ENCODE results near the gene HOXB2. TPM values are rescaled to one million over a fixed set of nuclear protein-coding genes. Genes with fewer than 3 reads are reported as not detected.

The HOXB2 gene
- total RNA-seq, 2 experiments from 2014 or later, result not detected

DNA sequence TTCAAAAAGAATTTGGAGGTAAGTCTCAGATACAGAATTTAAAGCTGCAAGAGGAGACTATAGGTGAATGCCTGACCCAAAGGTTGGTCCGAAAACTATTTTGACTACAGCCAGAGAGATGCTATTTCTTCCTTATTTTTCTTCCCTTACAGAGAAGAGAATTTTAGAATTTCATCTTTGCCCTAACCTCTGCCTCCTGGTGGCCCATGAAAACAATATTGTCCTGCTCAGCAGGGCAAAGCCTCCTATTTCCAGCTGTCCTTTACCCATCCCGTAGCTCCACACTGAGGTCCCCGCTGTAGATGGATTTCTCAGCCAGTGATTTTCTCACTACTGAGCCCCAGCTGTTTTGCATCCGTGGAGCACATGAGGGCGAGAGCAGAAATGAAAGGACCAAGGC lies 38.7 kb downstream of the HOXB2 start:
- POLR2A ChIA-PET, result no interaction called here
- Histone ChIP-seq H3K36me3 (ENCODE audit: insufficient read depth, low read length) (no peaks in the 10 kb centered on the region), H3K4me1 (ENCODE audit: insufficient read depth, low read length, poor library complexity, severe bottlenecking) (peaks cover 21% of the 10 kb centered on the region), H3K9me2 (ENCODE audit: insufficient read depth, low read length) (no peaks in the 10 kb centered on the region), H3K79me2 (ENCODE audit: insufficient read depth, low read depth, low read length) (no peaks in the 10 kb centered on the region), H3K4me3 (ENCODE audit: low read depth, low read length, poor library complexity, severe bottlenecking) (no peak overlapping the region), H3K27ac (ENCODE audit: low read depth, low read length, poor library complexity, severe bottlenecking) (no peak overlapping the region), H2AFZ (ENCODE audit: low read length) (peak overlapping the region; percentile 59; the same call in 1 of the 2 replicates), H4K20me1 (ENCODE audit: insufficient read depth, low read length) (no peaks in the 10 kb centered on the region), H3K9me3 (ENCODE audit: low read length) (no peaks in the 10 kb centered on the region), H3K4me2 (ENCODE audit: low read length) (peak overlapping the region; percentile 42)
- DNase-seq (ENCODE audit: low spot score), result no peak
- intact Hi-C loops (cut with micrococcal nuclease; ENCODE audit: unreplicated experiment), result no loop called here
- CTCF ChIA-PET (ENCODE audit: unreplicated experiment), result no interaction called here
- TF ChIP-seq, protein P1, sequence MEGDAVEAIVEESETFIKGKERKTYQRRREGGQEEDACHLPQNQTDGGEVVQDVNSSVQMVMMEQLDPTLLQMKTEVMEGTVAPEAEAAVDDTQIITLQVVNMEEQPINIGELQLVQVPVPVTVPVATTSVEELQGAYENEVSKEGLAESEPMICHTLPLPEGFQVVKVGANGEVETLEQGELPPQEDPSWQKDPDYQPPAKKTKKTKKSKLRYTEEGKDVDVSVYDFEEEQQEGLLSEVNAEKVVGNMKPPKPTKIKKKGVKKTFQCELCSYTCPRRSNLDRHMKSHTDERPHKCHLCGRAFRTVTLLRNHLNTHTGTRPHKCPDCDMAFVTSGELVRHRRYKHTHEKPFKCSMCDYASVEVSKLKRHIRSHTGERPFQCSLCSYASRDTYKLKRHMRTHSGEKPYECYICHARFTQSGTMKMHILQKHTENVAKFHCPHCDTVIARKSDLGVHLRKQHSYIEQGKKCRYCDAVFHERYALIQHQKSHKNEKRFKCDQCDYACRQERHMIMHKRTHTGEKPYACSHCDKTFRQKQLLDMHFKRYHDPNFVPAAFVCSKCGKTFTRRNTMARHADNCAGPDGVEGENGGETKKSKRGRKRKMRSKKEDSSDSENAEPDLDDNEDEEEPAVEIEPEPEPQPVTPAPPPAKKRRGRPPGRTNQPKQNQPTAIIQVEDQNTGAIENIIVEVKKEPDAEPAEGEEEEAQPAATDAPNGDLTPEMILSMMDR (conservative IDR thresholded peaks at IDR 0.05; ENCODE audit: low read length), result peak; percentile 22; the same call in 1 of the 2 replicates
- no peak for TF ChIP-seq EZH2phosphoT487 (IDR thresholded peaks at IDR 0.05; ENCODE audit: borderline replicate concordance, low read depth, low read length)
- BruUV-seq (replicated peaks), result no TSS peak

DNA sequence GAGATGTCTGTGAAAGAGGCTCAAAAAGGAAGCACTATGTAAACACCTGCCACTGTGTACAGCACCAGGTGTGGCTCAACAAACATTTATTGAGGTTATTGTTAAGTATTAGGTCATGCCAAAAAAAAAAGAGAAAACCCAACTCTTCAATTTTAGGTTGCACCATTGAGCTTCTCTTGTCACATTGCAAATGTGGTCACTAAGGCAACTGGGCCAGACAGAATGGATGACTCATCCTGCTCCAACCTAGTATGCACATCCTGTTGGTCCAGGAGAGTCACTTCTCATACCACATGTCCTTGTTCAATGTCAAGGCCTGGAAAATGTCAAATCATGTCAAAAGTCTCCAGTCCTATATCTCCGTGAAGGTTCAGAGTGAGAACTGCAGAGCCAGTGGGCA lies 39.1 kb downstream of the HOXB2 start:
- intact Hi-C loops (cut with micrococcal nuclease; ENCODE audit: unreplicated experiment), result no loop called here
- BruUV-seq (replicated peaks), result no TSS peak
- POLR2A ChIA-PET, result no interaction called here

DNA sequence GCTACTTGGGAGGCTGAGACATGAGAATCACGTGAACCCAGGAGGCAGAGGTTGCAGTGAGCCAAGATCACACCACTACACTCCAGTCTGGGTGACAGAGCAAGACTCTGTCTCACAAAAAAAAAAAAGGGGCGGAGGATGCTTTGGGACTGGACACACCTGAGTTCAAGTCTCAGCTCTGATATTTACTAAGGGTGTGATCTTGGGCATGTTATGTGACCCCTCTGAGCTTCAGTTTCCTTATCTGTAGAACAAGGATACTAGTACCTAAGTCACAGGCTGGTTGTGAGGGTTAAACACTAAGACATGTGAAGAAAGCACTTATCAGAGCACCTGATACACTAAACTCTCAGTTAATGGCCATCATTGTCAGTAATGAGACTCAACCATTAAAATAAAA lies 40.0 kb downstream of the HOXB2 start:
- H3K9me3 ChIP-seq (ENCODE audit: low read length), result no peaks in the 10 kb centered on the region
- CTCF ChIA-PET (ENCODE audit: unreplicated experiment), result no interaction called here
- no peak overlapping the region for H3K4me3 ChIP-seq (ENCODE audit: low read depth, low read length, poor library complexity, severe bottlenecking)
- no peaks in the 10 kb centered on the region for H3K79me2 ChIP-seq (ENCODE audit: insufficient read depth, low read depth, low read length)
- H3K27ac ChIP-seq (ENCODE audit: low read depth, low read length, poor library complexity, severe bottlenecking), result no peak overlapping the region
- H4K20me1 ChIP-seq (ENCODE audit: insufficient read depth, low read length), result no peaks in the 10 kb centered on the region
- no peak overlapping the region for H3K4me2 ChIP-seq (ENCODE audit: low read length)
- peaks cover 21% of the 10 kb centered on the region for H3K4me1 ChIP-seq (ENCODE audit: insufficient read depth, low read length, poor library complexity, severe bottlenecking)
- DNase-seq (ENCODE audit: low spot score), result no peak
- intact Hi-C loops (cut with micrococcal nuclease; ENCODE audit: unreplicated experiment), result no loop called here
- H3K9me2 ChIP-seq (ENCODE audit: insufficient read depth, low read length), result no peaks in the 10 kb centered on the region
- POLR2A ChIA-PET, result interaction anchor here (0.6 kb wide), 1 partner anchor 16 kb away, joined by 3 read pairs; no protein-coding TSS in a partner anchor
- H2AFZ ChIP-seq (ENCODE audit: low read length), result no peak overlapping the region
- no peaks in the 10 kb centered on the region for H3K36me3 ChIP-seq (ENCODE audit: insufficient read depth, low read length)
- TF ChIP-seq EZH2phosphoT487 (IDR thresholded peaks at IDR 0.05; ENCODE audit: borderline replicate concordance, low read depth, low read length), result no peak
- TF ChIP-seq, protein P1 (conservative IDR thresholded peaks at IDR 0.05; ENCODE audit: low read length), result no peak
- BruUV-seq (replicated peaks), result no TSS peak

More for the DNA sequence above, 39.1 kb downstream of the HOXB2 start:
- Histone ChIP-seq H4K20me1 (ENCODE audit: insufficient read depth, low read length) (no peaks in the 10 kb centered on the region), H3K27ac (ENCODE audit: low read depth, low read length, poor library complexity, severe bottlenecking) (no peak overlapping the region), H3K4me3 (ENCODE audit: low read depth, low read length, poor library complexity, severe bottlenecking) (no peak overlapping the region), H3K4me2 (ENCODE audit: low read length) (peak overlapping the region; percentile 42), H3K79me2 (ENCODE audit: insufficient read depth, low read depth, low read length) (no peaks in the 10 kb centered on the region), H3K9me2 (ENCODE audit: insufficient read depth, low read length) (no peaks in the 10 kb centered on the region), H3K9me3 (ENCODE audit: low read length) (no peaks in the 10 kb centered on the region), H3K4me1 (ENCODE audit: insufficient read depth, low read length, poor library complexity, severe bottlenecking) (peaks cover 21% of the 10 kb centered on the region), H3K36me3 (ENCODE audit: insufficient read depth, low read length) (no peaks in the 10 kb centered on the region), H2AFZ (ENCODE audit: low read length) (no peak overlapping the region)
- no peak for TF ChIP-seq EZH2phosphoT487 (IDR thresholded peaks at IDR 0.05; ENCODE audit: borderline replicate concordance, low read depth, low read length)
- TF ChIP-seq, protein P1 (conservative IDR thresholded peaks at IDR 0.05; ENCODE audit: low read length), result no peak
- DNase-seq (ENCODE audit: low spot score), result peak; percentile 37
- CTCF ChIA-PET (ENCODE audit: unreplicated experiment), result no interaction called here
